Activated naive CD8-positive, alpha-beta T cell treated with anti-CD3 and anti-CD28 coated beads for 36 hours (primary cell): ENCODE results near the gene FHAD1. TPM values are rescaled to one million over a fixed set of nuclear protein-coding genes. Genes with fewer than 3 reads are reported as not detected.
"Not testable (repeated sequence)": the region's sequence is repeated elsewhere in the genome, so short reads cannot be mapped to it uniquely, and the experiment has no call there.

ENCODE experiments used
- DNase-seq: peaks from one replicate; pipeline ENCODE4 v3.0.0; 2021
- H3K27ac Mint-ChIP-seq: one replicate; pipeline ENCODE4 v1.8.0; 2022; ENCODE audit warnings: mild to moderate bottlenecking, moderate library complexity, mixed read lengths
- H3K27me3 Mint-ChIP-seq: one replicate; pipeline ENCODE4 v1.8.0; 2022; ENCODE audit warnings: mild to moderate bottlenecking, mixed read lengths
- H3K36me3 Mint-ChIP-seq: one replicate; pipeline ENCODE4 v1.8.0; 2021; ENCODE audit warnings: mild to moderate bottlenecking, mixed read lengths
- H3K4me1 Mint-ChIP-seq: one replicate; pipeline ENCODE4 v1.8.0; 2021; ENCODE audit warnings: mixed read lengths
- H3K4me3 Mint-ChIP-seq: one replicate; pipeline ENCODE4 v1.8.0; 2022; ENCODE audit warnings: mild to moderate bottlenecking, moderate library complexity, mixed read lengths
- H3K9me3 Mint-ChIP-seq: one replicate; pipeline ENCODE4 v1.8.0; 2022; ENCODE audit warnings: mixed read lengths
- total RNA-seq, 2 experiments: library from RNA; stranded (reverse); gene quantifications; one replicate each; pipeline ENCODE4 v1.2.3, GENCODE V29; 2021

Gene FHAD1
- total RNA-seq, 2 experiments from 2014 or later: 0.49 to 0.70 TPM

DNA sequence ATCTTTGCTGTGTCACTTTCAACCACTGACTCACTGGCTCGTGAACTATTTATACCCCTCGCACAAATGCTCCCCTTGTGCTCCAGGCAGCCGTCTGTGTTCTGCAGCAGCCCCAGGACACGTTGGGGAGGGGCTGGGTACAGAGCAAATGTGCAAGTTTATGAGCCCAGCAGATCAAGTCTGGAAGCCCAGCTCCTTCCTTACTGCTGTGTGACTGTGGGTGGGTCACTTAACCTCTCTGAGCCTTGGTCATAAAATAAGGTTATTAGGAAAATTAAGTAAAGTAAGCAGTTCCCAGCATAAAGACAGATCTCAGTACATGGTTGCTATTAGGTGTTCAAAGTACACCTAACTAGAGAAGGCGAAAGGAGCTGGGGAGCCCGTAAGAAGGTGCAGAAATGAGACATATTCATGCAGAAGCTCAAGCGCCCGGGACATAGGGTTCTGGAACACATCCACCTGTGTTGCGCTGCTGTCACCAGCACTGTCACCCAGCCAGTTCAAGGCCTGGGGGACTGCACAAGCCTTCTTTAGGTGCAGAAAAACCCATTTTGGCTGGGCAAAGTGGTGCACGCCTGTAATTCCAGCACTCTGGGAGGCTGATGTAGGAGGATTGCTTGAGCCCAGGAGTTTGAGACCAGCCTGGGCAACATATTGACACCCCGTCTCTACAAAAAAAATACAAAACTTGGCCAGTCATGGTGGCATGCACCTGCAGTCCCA lies 176.5 kb downstream of the FHAD1 start:
- no peak overlapping the region for H3K27ac Mint-ChIP-seq
- H3K27me3 Mint-ChIP-seq: no peaks in the 10 kb centered on the region
- peaks cover 13% of the 10 kb centered on the region for H3K4me1 Mint-ChIP-seq
- H3K4me3 Mint-ChIP-seq: no peak overlapping the region
- H3K9me3 Mint-ChIP-seq: no peaks in the 10 kb centered on the region
- no peak for DNase-seq
- H3K36me3 Mint-ChIP-seq: peaks cover 5% of the 10 kb centered on the region

DNA sequence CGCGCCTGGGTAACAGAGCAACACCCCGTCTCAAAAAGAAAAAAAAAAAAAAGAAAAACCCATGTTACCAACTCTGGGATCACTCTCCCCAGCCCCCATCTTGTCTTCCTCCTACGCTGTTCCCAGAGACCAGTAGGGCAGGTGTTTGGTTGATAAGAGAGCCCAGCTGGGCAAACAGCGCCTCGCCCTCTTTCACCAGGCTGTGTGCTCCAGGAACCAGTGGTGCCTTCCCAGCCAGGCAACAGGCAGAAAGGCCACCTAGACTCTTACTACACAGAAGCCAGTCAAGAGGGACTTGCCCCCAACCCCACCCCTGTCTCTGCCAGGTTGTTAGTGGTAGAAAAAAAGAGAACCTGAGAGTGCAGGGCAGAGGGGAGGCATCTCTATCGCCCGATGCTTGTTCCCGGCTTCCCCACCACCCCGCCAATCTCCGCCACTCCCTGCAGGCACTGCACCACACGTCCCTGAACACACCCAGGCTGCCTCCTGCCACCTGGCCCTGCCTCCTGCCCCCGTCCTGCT lies 177.2 kb downstream of the FHAD1 start:
- peaks cover 9% of the 10 kb centered on the region for H3K4me1 Mint-ChIP-seq
- no peaks in the 10 kb centered on the region for H3K9me3 Mint-ChIP-seq
- H3K4me3 Mint-ChIP-seq: no peak overlapping the region
- peak overlapping the region; percentile 51 for H3K27ac Mint-ChIP-seq
- DNase-seq: no peak
- no peaks in the 10 kb centered on the region for H3K27me3 Mint-ChIP-seq
- H3K36me3 Mint-ChIP-seq: no peaks in the 10 kb centered on the region

DNA sequence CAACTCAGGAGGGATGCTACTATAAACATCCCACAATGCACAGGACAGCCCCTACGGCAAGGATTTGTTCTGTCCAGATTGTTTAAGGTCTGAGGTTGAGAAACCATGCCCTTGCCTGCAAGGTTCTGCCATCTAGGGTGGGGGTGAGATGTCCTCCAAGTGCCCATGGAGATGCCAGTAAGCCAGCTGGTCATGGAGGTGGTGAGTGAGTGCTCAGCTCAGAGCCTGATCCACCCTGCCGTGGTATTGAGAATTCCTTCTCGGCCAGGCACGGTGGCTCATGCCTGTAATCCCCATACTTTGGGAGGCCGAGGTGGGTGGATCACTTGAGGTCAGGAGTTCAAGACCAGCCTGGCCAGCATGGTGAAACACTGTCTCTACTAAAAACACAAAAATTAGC lies 178.0 kb downstream of the FHAD1 start:
- Mint-ChIP-seq H3K9me3 (no peaks in the 10 kb centered on the region), H3K27me3 (no peaks in the 10 kb centered on the region), H3K4me3 (no peak overlapping the region), H3K4me1 (peaks cover 9% of the 10 kb centered on the region), H3K27ac (no peak overlapping the region), H3K36me3 (no peaks in the 10 kb centered on the region)
- DNase-seq: no peak

DNA sequence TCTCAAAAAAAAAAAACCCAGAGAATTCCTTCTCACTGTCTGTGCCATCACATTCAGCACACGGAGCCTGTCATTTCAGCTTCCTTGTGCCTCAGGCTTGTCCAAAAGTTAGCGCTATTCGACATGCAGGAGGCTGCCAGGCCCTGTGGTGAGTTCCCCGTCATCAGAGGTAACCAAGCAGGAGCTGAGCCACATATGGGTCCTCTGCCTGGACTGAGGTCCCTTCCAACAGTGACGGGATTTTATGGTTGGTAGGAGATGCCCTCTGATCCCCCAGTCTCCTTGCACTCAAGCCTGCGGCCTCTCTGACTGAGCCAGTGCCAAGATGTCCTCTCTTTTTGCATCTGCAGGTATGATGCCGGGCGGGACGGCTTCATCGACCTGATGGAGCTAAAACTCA lies 178.5 kb downstream of the FHAD1 start:
- H3K4me1 Mint-ChIP-seq: peaks cover 9% of the 10 kb centered on the region
- H3K27me3 Mint-ChIP-seq: no peaks in the 10 kb centered on the region
- H3K27ac Mint-ChIP-seq: no peak overlapping the region
- no peak overlapping the region for H3K4me3 Mint-ChIP-seq
- no peaks in the 10 kb centered on the region for H3K36me3 Mint-ChIP-seq
- no peak for DNase-seq
- no peaks in the 10 kb centered on the region for H3K9me3 Mint-ChIP-seq

DNA sequence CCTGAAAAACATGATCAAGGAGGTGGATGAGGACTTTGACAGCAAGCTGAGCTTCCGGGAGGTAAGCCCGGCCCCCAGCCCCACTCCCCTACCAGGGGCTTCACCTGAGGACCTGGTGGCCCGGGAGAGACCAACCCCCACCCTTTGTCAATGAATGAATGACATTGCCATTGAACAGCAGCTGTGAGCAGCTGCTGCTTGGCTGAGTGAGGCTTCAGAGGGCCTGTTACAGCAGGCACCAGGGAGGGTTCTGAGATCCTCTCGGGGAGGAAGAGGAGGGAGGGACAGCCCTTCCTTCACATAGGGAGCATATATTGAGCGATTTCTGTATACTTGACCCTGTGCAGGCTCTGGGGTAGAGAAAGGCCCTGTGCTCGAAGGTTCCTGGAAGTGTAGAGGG lies 178.9 kb downstream of the FHAD1 start:
- no peaks in the 10 kb centered on the region for H3K36me3 Mint-ChIP-seq
- no peak overlapping the region for H3K4me3 Mint-ChIP-seq
- no peaks in the 10 kb centered on the region for H3K9me3 Mint-ChIP-seq
- no peaks in the 10 kb centered on the region for H3K27me3 Mint-ChIP-seq
- no peak overlapping the region for H3K27ac Mint-ChIP-seq
- H3K4me1 Mint-ChIP-seq: peaks cover 9% of the 10 kb centered on the region
- no peak for DNase-seq

DNA sequence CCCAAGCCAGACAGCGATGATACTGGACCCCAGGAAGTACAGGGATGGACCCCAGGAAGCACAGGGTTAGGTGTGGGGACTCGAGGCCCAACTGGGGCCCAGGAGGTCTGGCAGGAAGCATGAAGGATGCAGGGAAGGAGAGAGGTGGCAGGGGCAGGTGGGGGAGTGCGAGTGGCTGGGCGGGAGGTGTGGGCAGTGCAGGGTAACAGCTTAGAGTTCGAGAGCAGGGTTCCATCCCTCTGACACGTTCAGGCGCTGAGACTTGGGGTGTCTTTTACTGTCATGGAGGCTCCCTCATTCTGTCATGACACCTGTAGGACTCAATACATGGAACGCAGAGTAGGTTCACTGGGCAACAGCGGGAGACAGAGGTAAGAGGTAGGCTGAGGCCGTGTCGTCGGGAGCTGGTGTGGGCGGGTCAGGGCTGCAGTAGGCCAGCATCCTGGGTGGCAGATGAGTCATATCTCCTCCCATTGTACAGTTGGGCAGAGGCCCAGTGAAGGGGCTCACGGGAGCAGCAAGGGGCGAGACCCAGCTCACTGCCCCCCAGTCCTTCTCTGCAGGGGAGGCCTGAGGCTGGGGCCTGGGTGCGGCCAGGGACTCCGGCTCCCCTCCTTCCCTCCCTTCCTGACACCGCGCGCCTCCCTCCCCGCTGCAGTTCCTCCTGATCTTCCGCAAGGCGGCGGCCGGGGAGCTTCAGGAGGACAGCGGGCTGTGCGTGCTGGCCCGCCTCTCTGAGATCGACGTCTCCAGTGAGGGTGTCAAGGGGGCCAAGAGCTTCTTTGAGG lies 179.7 kb downstream of the FHAD1 start:
- Mint-ChIP-seq H3K4me1 (peaks cover 8% of the 10 kb centered on the region), H3K36me3 (no peaks in the 10 kb centered on the region), H3K27ac (peak overlapping the region; percentile 55), H3K4me3 (no peak overlapping the region), H3K27me3 (no peaks in the 10 kb centered on the region), H3K9me3 (no peaks in the 10 kb centered on the region)
- no peak for DNase-seq

DNA sequence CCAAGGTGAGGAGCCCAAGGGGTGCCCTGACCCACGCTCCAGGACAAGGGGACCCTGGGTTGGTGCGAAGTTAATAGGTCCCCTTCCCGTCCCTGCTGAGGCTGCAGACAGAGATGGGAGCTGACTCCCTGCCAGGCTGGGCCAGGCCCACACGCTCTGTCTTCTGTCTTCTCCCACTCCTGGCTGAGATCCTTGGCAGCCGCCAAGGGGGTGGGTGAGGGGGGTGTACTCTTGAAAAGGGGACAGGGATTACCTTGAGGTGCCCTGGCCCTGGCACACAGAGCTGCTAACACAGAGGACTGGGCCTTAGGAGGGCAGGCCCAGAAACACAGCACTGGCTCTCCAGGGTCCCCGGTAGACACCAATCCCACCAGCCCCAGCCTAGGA lies 180.2 kb downstream of the FHAD1 start:
- H3K9me3 Mint-ChIP-seq: no peaks in the 10 kb centered on the region
- no peak for DNase-seq
- no peaks in the 10 kb centered on the region for H3K27me3 Mint-ChIP-seq
- H3K27ac Mint-ChIP-seq: no peak overlapping the region
- no peaks in the 10 kb centered on the region for H3K36me3 Mint-ChIP-seq
- H3K4me3 Mint-ChIP-seq: no peak overlapping the region
- peaks cover 8% of the 10 kb centered on the region for H3K4me1 Mint-ChIP-seq

DNA sequence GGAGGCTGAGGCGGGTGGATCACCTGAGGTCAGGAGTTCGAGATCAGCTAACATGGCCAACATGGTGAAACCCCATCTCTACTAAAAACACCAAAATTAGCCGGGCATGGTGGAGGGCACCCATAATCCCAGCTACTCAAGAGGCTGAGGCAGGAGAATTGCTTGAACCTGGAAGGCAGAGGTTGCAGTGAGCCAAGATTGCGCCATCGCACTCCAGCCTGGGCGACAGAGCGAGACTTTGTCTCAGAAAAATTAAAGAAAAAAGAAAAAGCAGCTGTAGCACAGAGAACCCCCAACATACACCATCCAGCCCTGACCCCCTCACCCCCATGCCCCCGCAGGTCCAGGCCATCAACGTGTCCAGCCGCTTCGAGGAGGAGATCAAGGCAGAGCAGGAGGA lies 181.2 kb downstream of the FHAD1 start:
- H3K36me3 Mint-ChIP-seq, H3K4me3 Mint-ChIP-seq, H3K9me3 Mint-ChIP-seq, H3K4me1 Mint-ChIP-seq, H3K27ac Mint-ChIP-seq, H3K27me3 Mint-ChIP-seq, DNase-seq: not testable (repeated sequence)

DNA sequence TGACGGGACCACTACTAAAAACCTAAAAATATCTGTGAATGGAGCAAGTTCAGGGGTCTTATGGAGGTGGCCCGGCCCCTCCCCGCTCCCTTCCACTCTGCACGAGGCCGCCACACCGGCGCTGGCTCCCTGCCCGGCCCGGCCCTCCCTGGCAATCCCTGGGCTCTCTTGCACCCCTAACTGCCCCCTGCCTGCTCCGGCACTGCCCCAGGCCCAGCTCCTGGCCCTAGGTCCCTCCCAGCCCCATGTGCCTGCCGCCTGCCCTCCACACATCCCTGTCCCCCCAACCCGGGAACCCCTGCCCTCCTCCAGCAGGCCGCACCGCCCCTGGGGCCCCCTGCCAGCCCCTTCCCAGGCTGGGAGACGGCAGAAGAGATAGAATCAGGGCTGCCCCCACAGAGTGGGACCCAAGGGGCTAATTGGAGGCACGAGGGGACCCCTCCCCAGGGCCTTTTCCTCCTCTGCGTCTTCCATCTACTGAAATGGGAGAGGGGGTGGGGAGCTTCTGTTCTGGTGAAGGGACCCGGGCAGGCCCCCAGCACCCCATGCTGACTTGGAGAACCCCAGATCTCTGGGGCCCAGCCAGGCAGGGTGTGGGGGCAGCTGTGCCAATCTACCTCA lies 181.9 kb downstream of the FHAD1 start:
- Mint-ChIP-seq H3K9me3 (no peaks in the 10 kb centered on the region), H3K4me3 (no peak overlapping the region), H3K36me3 (no peaks in the 10 kb centered on the region), H3K4me1 (peaks cover 8% of the 10 kb centered on the region), H3K27me3 (no peaks in the 10 kb centered on the region), H3K27ac (no peak overlapping the region)
- DNase-seq: no peak

DNA sequence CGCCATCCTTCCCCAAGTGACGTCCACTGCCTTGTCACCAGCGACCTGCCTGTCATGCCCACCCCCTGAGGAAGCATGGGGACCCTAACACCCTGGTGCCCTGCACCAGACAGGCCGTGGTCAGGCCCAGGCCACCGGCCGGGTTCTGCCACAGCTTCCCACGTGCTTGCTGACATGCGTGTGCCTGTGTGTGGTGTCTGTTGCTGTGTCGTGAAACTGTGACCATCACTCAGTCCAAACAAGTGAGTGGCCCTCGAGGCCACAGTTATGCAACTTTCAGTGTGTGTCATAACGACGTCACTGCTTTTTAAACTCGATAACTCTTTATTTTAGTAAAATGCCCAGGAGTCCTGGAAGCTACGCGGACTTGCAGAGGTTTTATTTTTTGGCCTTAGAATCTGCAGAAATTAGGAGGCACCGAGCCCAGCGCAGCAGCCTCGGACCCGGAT lies 182.7 kb downstream of the FHAD1 start:
- Mint-ChIP-seq H3K27ac (no peak overlapping the region), H3K36me3 (no peaks in the 10 kb centered on the region), H3K4me3 (no peak overlapping the region), H3K9me3 (no peaks in the 10 kb centered on the region), H3K27me3 (no peaks in the 10 kb centered on the region), H3K4me1 (peaks cover 6% of the 10 kb centered on the region)
- DNase-seq: no peak

DNA sequence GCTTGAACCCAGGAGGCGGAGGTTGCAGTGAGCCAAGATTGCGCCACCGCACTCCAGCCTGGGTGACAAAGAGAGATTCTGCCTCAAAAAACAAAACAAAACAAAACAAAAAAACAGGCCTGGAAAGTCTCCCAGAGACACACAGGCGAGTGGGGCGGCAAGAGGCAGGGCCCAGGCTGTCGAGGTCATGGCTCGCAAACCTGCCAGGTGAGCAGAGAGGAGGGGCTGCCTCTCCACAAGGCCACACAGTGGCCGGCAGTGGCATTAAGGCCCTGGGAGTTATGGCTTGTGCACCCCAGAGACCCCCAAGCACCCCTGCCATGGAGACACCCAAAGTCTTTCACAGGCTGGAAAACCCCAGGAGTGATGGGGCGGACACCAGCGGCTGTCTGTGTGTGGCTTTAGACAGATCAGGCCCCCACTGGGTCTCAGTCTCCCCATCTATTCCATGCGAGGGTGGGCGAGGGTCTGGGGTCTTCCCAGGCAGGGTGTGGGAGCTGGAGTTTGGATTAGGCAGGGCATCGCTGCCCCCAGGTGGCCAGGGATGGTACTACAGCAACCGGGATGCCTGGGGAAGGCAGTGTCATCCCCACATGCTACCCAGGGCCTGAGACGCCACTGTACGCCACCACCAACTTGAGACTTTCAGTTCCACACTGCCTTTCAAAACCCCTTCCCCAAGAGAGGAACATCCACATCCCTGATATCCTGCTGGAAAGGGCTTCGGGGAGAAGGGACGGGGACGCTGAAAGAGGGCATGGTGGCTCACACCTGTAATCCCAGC lies 184.0 kb downstream of the FHAD1 start:
- no peak overlapping the region for H3K4me3 Mint-ChIP-seq
- H3K27me3 Mint-ChIP-seq: no peaks in the 10 kb centered on the region

DNA sequence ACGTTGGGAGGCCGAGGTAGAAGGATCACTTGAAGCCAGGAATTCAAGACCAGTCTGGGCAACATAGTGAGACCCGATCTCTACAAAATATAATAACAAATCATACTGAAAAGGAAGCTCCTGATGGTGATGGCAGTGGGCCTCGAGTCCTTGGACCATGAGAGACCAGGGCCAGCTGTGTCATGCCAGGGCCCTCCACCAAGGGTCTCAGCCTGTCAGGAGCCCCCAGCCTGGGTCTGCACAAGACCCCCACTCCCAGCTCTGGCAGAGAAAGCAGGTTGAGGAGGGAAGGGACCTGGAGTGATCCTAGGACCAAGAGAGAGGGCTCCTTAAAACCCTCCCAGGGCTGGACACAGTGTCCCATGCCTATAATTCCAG lies 184.5 kb downstream of the FHAD1 start:
- H3K4me1 Mint-ChIP-seq: peaks cover 2% of the 10 kb centered on the region
- H3K36me3 Mint-ChIP-seq: no peaks in the 10 kb centered on the region
- no peak for DNase-seq
- no peak overlapping the region for H3K27ac Mint-ChIP-seq
- H3K4me3 Mint-ChIP-seq: no peak overlapping the region
- no peaks in the 10 kb centered on the region for H3K9me3 Mint-ChIP-seq
- no peaks in the 10 kb centered on the region for H3K27me3 Mint-ChIP-seq

More for the DNA sequence above, 184.0 kb downstream of the FHAD1 start:
- DNase-seq: peak; percentile 62
- Mint-ChIP-seq H3K36me3 (no peaks in the 10 kb centered on the region), H3K9me3 (no peaks in the 10 kb centered on the region), H3K27ac (no peak overlapping the region), H3K4me1 (peaks cover 6% of the 10 kb centered on the region)

DNA sequence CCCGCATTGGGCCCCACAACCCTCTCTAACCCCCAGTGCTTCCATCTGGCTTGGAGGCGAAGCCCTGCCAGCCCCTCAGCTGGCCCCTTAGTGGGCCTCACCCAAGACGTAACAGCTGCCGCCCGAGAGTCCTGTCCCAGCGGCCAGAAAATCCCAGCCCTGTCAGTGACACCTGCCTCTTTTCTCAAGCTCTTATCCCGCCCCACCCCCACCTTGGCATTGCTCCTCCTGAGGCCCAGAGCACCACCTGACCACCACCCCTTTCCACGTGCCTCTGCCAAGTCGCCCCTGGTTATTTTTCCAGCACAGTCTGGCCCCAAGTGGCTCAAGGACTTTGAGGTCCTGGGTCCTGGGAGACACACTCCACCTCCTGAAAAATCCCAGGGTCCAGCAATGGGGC lies 185.3 kb downstream of the FHAD1 start:
- no peaks in the 10 kb centered on the region for H3K36me3 Mint-ChIP-seq
- H3K4me1 Mint-ChIP-seq: no peaks in the 10 kb centered on the region
- no peak overlapping the region for H3K27ac Mint-ChIP-seq
- H3K9me3 Mint-ChIP-seq: no peaks in the 10 kb centered on the region
- no peak for DNase-seq
- no peak overlapping the region for H3K4me3 Mint-ChIP-seq
- no peaks in the 10 kb centered on the region for H3K27me3 Mint-ChIP-seq

DNA sequence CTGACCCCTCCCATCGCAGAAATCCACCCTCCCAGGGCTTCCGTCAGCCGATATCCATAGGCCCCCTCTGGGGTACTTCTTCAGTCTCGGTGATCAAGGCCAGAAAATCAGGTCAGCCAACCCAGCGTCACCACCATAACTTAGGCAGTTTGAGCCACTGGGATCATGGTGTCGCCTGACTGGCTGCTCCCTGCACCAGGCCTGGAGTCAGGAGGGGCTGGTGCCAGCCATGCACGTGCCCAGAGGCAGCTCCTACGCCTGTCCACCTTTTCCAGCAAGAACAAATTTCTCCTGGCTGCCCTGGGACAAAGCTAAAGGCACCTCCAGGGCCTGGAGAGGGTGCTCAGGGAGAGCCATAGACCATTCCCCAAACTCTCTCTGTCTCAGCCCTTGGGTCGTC lies 186.4 kb downstream of the FHAD1 start:
- H3K9me3 Mint-ChIP-seq: no peaks in the 10 kb centered on the region
- no peak for DNase-seq
- H3K27ac Mint-ChIP-seq: no peak overlapping the region
- H3K27me3 Mint-ChIP-seq: no peaks in the 10 kb centered on the region
- H3K4me1 Mint-ChIP-seq: no peaks in the 10 kb centered on the region
- H3K36me3 Mint-ChIP-seq: no peaks in the 10 kb centered on the region
- H3K4me3 Mint-ChIP-seq: no peak overlapping the region

DNA sequence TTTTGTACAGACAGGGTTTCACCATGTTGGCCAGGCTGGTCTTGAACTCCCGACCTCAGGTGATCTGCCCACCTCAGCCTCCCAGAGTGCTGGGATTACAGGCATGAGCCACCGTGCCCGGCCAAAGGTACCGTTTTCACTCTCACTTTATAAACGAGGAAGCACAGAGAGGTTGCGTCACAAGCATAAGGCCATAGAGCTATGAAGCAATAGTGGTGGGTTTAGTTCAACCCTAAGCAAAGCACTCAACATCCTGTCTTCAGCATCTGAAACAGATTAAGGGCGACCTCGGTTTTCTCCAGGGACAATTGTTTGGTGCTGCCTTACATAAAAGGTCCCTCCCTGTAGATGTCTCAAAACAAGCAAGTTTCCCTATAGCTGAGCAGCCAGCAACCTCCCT lies 187.7 kb downstream of the FHAD1 start:
- not testable (repeated sequence) for H3K4me3 Mint-ChIP-seq, H3K27me3 Mint-ChIP-seq, H3K36me3 Mint-ChIP-seq, H3K9me3 Mint-ChIP-seq, H3K27ac Mint-ChIP-seq, DNase-seq, H3K4me1 Mint-ChIP-seq
